Activated T-cell treated with anti-CD3 and anti-CD28 coated beads for 48 hours (primary cell): Measurements from ENCODE around the gene OR2B2.

Source experiments
- DNase-seq: peaks from one replicate; pipeline ENCODE4 v3.0.0-alpha.2; 2020; ENCODE audit warnings: low read depth

Gene OR2B2

GRCh38 chr6:27866357-27867050 lies 45.7 kb downstream of the OR2B2 start:
- peak; percentile 65 for DNase-seq

DNA sequence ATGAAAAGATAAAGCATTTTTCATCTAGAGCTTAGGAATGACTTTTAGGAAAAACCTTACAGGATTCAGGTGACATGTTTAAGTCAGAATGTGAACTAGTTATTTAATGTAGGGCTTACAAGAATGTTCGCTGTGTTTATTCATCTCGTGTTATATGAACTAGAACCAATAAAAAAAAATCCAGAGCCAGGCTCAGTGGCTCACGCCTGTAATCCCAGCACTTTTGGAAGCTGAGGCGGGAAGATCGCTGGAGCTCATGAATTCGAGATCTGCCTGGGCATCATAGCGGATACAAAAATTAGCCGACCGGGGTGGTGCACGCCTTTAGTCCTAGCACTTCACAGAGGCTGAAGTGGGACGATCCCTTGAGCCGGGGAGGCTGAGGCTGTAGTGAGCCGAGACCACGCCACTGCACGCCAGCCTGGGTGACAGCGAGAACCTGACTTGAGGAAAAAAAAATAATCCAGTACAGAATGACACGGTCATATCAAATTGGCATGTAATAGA lies 46.3 kb downstream of the OR2B2 start:
- peak; percentile 51 for DNase-seq

DNA sequence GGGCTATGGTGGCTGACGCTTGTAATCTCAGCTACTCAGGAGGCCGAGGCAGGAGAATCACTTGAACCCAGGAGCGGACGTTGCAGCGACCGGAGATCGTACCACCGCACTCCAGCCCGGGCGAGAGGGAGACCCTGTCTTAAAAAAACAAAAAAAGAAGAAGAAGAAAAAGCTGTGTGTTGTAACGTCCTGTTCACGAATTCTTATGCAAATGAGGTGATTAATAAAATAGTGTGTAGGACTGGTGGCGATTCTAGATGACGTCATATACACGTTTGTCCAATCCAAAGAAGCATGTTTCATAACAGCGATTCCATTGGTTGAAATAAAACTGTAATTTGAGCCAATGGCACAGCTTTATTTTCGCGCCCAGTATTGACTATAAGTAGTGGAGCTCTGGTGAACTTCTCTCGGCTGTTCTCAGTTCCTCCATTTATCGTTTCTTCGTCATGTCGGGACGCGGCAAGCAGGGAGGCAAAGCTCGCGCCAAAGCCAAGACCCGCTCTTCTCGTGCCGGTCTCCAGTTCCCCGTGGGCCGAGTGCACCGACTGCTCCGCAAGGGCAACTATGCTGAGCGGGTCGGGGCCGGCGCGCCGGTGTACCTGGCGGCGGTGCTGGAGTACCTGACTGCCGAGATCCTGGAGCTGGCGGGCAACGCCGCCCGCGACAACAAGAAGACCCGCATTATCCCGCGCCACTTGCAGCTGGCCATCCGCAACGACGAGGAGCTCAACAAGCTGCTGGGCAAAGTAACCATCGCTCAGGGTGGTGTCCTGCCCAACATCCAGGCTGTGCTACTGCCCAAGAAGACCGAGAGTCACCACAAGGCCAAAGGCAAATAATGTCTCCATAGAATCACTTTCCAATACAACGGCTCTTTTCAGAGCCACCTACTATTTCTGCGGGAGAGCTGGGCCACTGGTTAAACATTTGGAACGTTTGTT lies 47.0 kb downstream of the OR2B2 start:
- DNase-seq, result peak; percentile 72

- no peak for DNase-seq
Observed at GRCh38 chr6:27863962-27864905, 48.0 kb downstream of the OR2B2 start.

DNA sequence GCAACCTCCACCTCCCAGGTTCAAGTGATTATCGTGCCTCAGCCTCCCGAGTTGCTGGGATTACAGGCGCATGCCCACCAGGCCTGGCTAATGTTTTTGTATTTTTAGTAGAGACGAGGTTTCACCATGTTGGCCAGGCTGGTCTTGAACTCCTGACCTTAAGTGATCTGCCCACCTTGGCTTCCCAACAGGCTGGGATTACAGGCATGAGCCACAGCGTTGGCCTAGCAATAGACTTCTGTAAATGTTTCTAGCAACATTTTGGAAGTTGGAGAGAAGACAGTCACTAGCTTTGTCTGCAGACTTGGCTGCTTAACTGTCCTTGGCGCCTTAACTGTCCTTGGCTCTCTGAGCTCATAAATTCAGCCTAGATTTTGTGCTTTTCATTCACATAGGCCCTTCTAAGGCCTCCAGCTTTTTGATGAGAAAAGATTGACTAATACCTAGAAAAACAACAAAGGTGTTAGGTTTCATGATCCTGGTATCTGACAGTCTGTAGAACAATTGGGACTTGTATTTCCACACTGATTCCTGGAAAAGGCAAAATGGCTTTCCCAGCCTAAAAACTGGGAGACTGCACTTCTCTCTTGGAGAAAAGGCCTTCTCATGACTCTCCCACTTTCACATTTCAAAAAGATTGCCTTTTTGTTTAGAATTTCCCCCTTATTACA lies 49.7 kb downstream of the OR2B2 start:
- DNase-seq, result no peak

DNA sequence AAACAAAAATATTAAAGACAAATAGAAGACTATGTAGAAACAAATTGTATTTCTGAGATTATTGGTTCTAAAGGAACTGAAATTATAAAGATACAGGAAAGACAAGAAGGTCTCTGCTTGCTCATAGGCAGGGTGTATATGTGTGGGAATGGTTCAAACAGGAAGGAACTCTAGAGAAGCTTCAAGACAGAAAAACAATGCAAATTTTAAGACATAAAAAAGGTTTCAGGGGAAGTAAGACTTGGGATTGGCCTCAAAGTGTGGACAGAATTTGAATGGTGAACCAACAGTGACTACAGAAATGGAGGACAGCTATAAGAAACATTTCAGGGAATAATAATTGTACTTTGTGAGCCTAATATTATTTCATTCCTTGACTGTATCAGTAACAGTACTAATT lies 50.3 kb downstream of the OR2B2 start:
- no peak for DNase-seq

- DNase-seq, result no peak
Observed at GRCh38 chr6:27861276-27861840, 50.8 kb downstream of the OR2B2 start.
